HG02610 (cell line): ENCODE measurements around the gene PRR13.

ENCODE experiments used
- ATAC-seq: cut with Tn5 transposase; IDR thresholded peaks from one replicate; pipeline ENCODE4 v1.9.1; 2021; ENCODE audit warnings: mild to moderate bottlenecking, moderate library complexity; ENCODE audit not compliant: unreplicated experiment

Gene PRR13

GRCh38 chr12:53492188-53492587 lies 50.7 kb downstream of the PRR13 start:
- ATAC-seq = no peak

- ATAC-seq = peak; percentile 95
Measured at GRCh38 chr12:53492830-53493609, 51.5 kb downstream of the PRR13 start.

- ATAC-seq = no peak
Measured at GRCh38 chr12:53493610-53494391, 52.3 kb downstream of the PRR13 start.
